GM18868 (cell line): ENCODE measurements around the gene ZNHIT2.
"Not testable (repeated sequence)": the region's sequence is repeated elsewhere in the genome, so short reads cannot be mapped to it uniquely, and the experiment has no call there.

Experiments
- ATAC-seq: cut with Tn5 transposase; IDR thresholded peaks from one replicate; pipeline ENCODE4 v1.9.1; 2021; ENCODE audit warnings: mild to moderate bottlenecking, moderate library complexity; ENCODE audit not compliant: unreplicated experiment

The ZNHIT2 gene

GRCh38 chr11:65117206-65118096 lies at the start of gene ZNHIT2:
ZNHIT2 (minus strand) TSS chr11:65117701; CDS start chr11:65117653, 48 bp downstream.
- ATAC-seq: peak; percentile 56

GRCh38 chr11:65166893-65167292 lies 49.4 kb upstream of the ZNHIT2 start:
- no peak for ATAC-seq

GRCh38 chr11:65165410-65166317 lies 48.2 kb upstream of the ZNHIT2 start:
- ATAC-seq: no peak

- ATAC-seq: no peak
These were observed 46.2 kb upstream of the ZNHIT2 start for GRCh38 chr11:65163684-65164083.

- ATAC-seq: no peak
These were observed 43.1 kb upstream of the ZNHIT2 start for GRCh38 chr11:65160643-65161042.

- no peak for ATAC-seq
These were observed 41.5 kb upstream of the ZNHIT2 start for GRCh38 chr11:65159012-65159411.

- no peak for ATAC-seq
These were observed 39.8 kb upstream of the ZNHIT2 start for GRCh38 chr11:65157336-65157735.

- ATAC-seq: no peak
These were observed 39.4 kb upstream of the ZNHIT2 start for GRCh38 chr11:65156926-65157325.

GRCh38 chr11:65156256-65156655 lies 38.8 kb upstream of the ZNHIT2 start:
- no peak for ATAC-seq

GRCh38 chr11:65152122-65152521 lies 34.6 kb upstream of the ZNHIT2 start:
- ATAC-seq: no peak

- ATAC-seq: no peak
These were observed 33.9 kb upstream of the ZNHIT2 start for GRCh38 chr11:65151331-65151899.

GRCh38 chr11:65150509-65151299 lies 33.2 kb upstream of the ZNHIT2 start:
- no peak for ATAC-seq

GRCh38 chr11:65150131-65150508 lies 32.6 kb upstream of the ZNHIT2 start:
- ATAC-seq: not testable (repeated sequence)

- no peak for ATAC-seq
These were observed 31.2 kb upstream of the ZNHIT2 start for GRCh38 chr11:65148657-65149056.

- no peak for ATAC-seq
These were observed 30.0 kb upstream of the ZNHIT2 start for GRCh38 chr11:65147352-65148075.

GRCh38 chr11:65141896-65142494 lies 24.5 kb upstream of the ZNHIT2 start:
- no peak for ATAC-seq

GRCh38 chr11:65136515-65137096 lies 19.1 kb upstream of the ZNHIT2 start:
- ATAC-seq: no peak

- ATAC-seq: no peak
These were observed 18.2 kb upstream of the ZNHIT2 start for GRCh38 chr11:65135633-65136145.
